GM18520 (cell line): Measurements from ENCODE around the gene TBC1D5.

Experiments used
- ATAC-seq: cut with Tn5 transposase; IDR thresholded peaks from one replicate; pipeline ENCODE4 v1.9.1; 2021; ENCODE audit not compliant: unreplicated experiment

TBC1D5 gene

GRCh38 chr3:17258823-17259436 lies 483.5 kb downstream of the TBC1D5 start:
- no peak for ATAC-seq

DNA sequence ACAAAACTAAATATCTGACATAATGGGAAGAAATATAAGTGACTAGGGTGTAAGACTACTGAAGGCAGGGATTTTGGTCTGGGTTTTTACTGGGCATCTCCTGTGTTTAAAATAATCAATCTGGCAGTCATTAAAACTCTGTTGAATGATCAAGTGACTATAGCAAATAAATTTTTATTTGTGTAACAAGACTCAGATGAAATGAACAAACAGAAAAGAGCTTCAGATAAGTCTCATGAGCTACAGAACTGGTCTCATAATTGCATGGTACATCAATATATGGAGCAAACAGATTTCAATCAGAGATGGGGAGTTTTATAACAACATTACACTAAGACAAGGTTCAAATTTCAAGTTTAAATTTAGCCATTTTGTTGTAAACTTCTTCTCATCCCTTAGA lies 485.2 kb downstream of the TBC1D5 start:
- ATAC-seq = no peak

DNA sequence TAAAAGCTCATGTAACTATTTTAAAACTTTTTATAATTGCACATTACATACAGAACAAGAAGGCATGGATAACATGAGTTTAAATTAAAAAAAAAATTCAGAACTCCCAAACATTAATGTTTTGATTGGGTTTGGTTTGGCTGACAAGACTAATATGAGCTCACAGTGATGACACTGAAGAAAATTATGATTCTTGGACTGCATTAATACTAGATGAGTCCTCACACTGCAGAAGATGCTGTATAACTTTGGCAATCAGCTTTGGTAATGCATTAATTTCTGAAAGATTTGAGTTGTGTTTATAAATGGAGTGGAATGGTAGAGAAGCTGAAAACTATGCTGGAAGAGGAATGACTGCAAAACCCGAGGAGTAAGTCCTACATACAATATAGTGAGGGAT lies 498.8 kb downstream of the TBC1D5 start:
- no peak for ATAC-seq

DNA sequence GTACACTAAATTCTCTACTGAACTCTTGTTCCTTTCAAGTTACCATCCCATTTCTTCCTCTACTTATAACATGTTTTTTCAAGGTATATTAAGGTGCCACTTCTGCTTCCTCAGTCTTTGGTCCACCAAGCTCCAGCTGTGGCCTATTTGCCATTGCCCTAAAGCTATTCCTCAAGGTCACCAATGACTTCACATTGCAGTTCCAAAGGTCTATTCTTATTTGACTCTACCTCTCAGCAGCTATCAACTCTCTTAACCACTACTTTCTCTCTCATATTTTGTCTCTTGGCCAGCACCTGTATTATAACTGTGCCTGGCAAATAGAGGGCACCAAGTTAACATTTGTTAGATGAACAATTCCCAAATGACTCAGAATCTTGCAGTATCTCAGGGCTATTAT lies 503.0 kb downstream of the TBC1D5 start:
- ATAC-seq = no peak

DNA sequence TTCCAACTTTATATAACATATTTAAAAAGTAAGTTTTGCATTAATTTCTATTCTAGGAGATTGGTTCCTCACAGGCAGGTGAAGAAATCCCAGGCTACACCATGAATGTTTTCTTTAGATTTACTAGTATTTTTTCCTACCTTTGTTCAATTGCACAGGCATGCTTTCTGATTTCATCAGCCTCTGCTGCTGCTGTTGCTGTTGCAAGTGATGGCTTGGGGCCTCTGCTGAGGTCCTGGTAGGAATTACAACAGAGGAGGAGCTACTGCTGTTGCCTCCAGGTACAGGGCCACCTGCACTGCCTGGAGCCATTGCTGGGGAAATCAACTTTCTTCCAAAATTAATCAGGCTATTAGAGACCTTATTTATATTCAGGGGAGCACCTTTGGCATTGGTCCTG lies 504.4 kb downstream of the TBC1D5 start:
- ATAC-seq = no peak

DNA sequence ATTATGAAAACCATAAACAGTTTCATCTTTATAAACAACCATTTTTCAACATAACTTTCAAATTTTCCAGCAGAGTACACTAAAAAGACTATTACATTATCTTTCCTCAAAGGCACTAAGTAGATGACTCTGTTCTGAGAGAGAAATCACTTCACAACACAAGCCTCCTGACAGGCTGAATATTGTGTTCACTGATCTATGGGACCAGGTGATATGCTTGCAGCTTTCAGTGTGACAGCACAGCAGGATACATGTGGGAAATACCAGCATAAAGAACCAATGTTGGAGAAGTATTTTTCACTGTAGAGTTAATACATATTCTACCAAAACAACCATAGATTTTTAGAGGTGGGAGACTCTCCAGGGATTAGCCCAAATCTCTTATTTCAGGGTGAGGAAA lies 507.1 kb downstream of the TBC1D5 start:
- no peak for ATAC-seq

- ATAC-seq = no peak
Observed at GRCh38 chr3:17234382-17234781, 508.0 kb downstream of the TBC1D5 start.

- ATAC-seq = peak; percentile 86
Observed at GRCh38 chr3:17233398-17233800, 509.0 kb downstream of the TBC1D5 start.

GRCh38 chr3:17232442-17232841 lies 510.0 kb downstream of the TBC1D5 start:
- ATAC-seq = no peak

- no peak for ATAC-seq
Observed at GRCh38 chr3:17231537-17232261, 510.7 kb downstream of the TBC1D5 start.

- ATAC-seq = no peak
Observed at GRCh38 chr3:17227472-17227871, 515.0 kb downstream of the TBC1D5 start.

GRCh38 chr3:17221529-17221928 lies 520.9 kb downstream of the TBC1D5 start:
- ATAC-seq = no peak

DNA sequence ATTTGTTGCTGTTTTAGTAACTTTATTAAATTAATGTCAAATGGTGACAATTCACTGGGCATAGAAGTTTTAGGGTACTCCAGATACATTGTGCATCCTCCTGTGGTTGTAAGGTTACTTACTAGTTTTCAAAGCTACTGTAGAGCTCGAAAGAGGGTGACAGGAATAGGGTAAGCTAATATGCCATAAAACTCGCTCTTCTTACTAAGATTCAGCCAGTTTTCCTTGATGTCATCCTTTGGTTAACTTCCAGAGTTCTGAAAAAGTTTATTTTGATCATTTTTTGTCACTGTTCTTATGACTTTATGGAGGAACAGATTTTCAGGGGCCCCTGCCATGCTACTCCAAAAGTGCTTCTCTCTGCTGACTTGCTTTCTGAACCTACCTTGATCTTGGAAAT lies 522.8 kb downstream of the TBC1D5 start:
- no peak for ATAC-seq

- no peak for ATAC-seq
Observed at GRCh38 chr3:17218587-17218986, 523.8 kb downstream of the TBC1D5 start.

DNA sequence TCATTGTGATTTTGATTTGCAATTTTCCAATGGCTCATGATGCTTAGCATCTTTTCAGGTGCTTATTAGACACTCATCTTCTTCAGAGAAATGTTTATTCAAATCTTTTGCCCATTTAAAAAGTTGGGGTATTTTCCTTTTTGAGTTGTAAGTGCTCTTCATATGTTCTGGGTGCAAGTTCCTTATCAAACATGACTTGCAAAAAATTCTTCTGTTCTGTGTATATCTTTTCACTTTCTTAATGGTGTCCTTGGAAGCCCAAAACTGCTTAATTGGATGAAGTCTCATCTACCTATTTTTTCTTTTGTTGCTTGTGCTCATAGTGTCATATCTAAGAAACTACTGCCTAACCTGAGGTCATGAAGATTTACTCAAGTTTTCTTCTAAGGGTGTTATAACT lies 524.8 kb downstream of the TBC1D5 start:
- ATAC-seq = no peak

GRCh38 chr3:17213102-17213501 lies 529.3 kb downstream of the TBC1D5 start:
- ATAC-seq = no peak

DNA sequence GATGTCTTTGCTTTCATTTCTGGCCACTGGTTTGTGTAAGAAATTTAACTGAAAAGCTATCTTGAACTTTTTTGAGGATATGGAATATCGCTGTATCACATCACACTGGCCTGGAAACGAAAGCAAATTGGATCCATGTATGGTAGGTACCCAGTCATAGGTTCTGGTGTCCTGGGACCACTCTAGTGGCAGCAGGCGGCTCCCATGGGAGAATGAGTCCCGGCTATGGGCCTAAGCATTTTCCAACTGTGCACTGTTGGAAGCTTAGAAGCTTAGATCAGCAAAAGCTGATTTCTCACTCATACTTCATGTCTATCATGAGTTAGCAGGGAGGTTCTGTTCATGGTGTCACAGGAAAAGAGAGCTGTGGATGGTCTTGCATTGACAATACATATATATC lies 534.5 kb downstream of the TBC1D5 start:
- ATAC-seq = no peak

DNA sequence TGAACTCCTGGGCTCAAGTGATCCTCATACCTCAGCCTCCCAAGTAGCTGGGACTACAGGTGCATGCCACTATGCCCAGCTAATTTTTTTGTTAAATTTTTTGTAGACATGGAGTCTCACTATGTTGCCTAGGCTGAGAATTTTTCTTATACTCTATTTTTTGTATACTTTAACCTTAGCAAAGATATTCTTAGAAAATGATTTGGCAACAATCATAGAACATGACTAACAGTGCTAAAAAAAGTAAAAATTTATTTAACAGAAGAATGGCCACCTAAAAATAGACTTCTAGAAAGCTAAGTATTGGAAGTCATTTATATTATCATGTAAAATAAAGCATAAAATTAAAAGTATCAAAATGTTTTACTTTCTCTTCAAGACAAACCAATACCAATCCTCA lies 535.4 kb downstream of the TBC1D5 start:
- ATAC-seq = no peak

DNA sequence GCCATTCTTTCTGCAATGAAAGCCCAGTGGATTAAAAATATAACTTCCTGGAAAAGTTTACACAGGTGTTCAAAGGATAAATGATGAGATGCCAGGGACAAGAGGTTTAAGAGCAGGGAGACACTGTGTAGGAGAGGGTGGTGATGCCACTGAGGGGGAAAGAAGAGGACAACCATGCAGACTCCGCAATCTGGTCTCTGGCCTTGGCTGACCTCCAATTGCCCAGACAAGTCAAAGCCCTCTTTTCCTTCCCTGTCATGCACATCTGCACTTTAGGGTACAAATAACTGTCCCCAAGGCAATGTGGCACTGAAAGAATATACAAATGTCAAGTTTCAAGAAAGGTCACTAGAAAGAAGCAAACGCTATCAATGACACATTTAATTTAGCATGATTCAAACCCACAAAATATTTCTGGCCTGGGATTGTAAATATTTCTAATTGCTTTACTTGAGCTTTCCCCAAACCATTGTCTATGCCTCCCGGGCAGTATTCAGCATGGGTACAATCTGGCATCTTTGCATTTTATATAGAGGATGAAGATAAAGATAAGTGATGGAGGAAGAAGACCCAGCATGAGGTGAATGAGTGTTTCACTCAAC lies 538.3 kb downstream of the TBC1D5 start:
- no peak for ATAC-seq

- ATAC-seq = no peak
Observed at GRCh38 chr3:17201538-17201937, 540.9 kb downstream of the TBC1D5 start.

DNA sequence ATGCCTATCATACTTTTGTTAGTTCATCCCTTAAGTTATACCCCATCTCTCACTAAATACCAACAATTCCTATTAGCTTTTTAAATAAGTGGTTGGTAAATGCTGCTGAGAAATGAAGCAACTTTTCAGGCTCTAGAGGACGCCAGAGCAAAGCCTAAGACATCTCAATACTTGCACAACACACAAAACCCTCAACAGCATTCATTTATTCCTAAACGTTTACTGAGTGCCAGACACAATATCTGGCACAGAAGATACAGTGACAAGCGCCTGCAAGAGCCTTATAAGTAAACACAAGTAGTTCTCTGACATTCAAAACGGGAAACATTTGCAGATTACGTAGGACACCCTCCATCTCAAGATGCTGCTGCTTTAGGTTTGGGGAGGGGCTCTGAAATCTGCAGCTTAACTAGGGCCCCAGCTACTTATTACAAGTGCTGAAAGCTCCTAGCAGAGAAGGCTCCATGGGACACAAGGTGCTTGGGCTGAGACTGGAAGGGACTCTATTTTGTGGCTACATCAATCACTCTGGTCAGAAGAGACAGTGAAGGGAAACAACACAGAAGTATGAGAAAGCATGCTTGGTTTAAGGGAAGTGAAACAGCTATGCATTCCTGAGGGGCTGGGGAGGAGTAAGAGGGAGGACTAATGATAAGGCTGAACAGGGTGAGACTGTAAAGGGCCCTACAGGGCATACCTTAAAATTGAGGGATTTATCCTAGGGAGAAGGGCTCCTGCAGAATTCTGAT lies 546.4 kb downstream of the TBC1D5 start:
- peak; percentile 40 for ATAC-seq

DNA sequence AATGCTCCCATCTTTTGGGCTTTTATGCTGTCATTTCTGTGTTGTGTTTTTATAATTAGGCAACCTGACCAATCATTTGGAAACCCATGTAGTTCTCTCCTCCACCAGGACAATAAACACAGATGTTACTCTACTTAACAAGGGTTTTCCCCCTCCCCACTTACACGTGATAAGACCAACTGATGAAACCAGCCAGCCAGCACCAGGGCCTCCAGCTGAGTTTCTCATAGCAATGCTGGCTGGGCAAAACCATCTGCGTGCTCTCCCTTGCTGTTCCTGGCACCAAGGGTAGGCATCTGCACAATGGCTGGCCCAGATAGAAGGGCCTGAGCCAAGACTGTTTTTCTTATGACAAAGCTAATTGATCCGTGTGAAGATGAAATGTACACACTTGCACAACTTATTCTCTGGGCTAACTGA lies 547.2 kb downstream of the TBC1D5 start:
- peak; percentile 92 for ATAC-seq
